SK-N-SH treated with all-trans-retinoic acid at 6 μM for 48 hours (cell line): Measurements from ENCODE around the gene RXRA.

Source experiments
- ATAC-seq: fragments of 200-7000 bp; cut with Tn5 transposase; 3 replicates; pipeline ENCODE4 v1.9.1; 2020; ENCODE audit warnings: mild to moderate bottlenecking, moderate library complexity
- ARNTL ChIP-seq: fragments of 450-650 bp; formaldehyde crosslinking; IDR thresholded peaks from 2 replicates; pipeline ENCODE4 v1.5.0; 2020; ENCODE audit warnings: low read depth, mild to moderate bottlenecking, moderate library complexity, borderline replicate concordance
- BACH2 ChIP-seq: fragments of 250-450 bp; sonication (Bioruptor Pico); IDR thresholded peaks from 2 replicates; pipeline ENCODE4 v1.9.0; 2021; ENCODE audit warnings: mild to moderate bottlenecking, borderline replicate concordance
- CSDC2 ChIP-seq: fragments of 250-450 bp; sonication (Bioruptor Pico); IDR thresholded peaks from 2 replicates; pipeline ENCODE4 v1.5.0; 2020; ENCODE audit warnings: mild to moderate bottlenecking, moderate library complexity
- ESRRG ChIP-seq: fragments of 250-450 bp; sonication (Bioruptor Pico); IDR thresholded peaks from 2 replicates; pipeline ENCODE4 v1.6.1; 2021; ENCODE audit warnings: mild to moderate bottlenecking
- GLIS3 ChIP-seq: fragments of 250-450 bp; sonication (Bioruptor Pico); IDR thresholded peaks from 2 replicates; pipeline ENCODE4 v1.5.0; 2020; ENCODE audit warnings: mild to moderate bottlenecking, moderate library complexity
- ISL1 ChIP-seq: fragments of 250-450 bp; sonication (Bioruptor Pico); IDR thresholded peaks from 2 replicates; pipeline ENCODE4 v2.1.2; 2022; ENCODE audit warnings: mild to moderate bottlenecking, moderate library complexity
- OSR1 ChIP-seq: fragments of 250-450 bp; sonication (Bioruptor Pico); IDR thresholded peaks from 2 replicates; pipeline ENCODE4 v1.8.0; 2022; ENCODE audit warnings: moderate library complexity, mild to moderate bottlenecking, inconsistent platforms
- PPARA ChIP-seq: fragments of 250-450 bp; sonication (Bioruptor Pico); IDR thresholded peaks from 2 replicates; pipeline ENCODE4 v1.5.0; 2020; ENCODE audit warnings: mild to moderate bottlenecking, borderline replicate concordance
- RARB ChIP-seq: fragments of 250-450 bp; sonication (Bioruptor Pico); IDR thresholded peaks from 2 replicates; pipeline ENCODE4 v1.8.0; 2021; ENCODE audit warnings: mild to moderate bottlenecking, moderate library complexity
- SNAI2 ChIP-seq: fragments of 250-450 bp; sonication (Bioruptor Pico); IDR thresholded peaks from 2 replicates; pipeline ENCODE4 v1.5.0; 2020; ENCODE audit warnings: mild to moderate bottlenecking, moderate library complexity
- TCF4 ChIP-seq: fragments of 250-450 bp; sonication (Bioruptor Pico); IDR thresholded peaks from 2 replicates; pipeline ENCODE4 v1.8.0; 2021; ENCODE audit warnings: mild to moderate bottlenecking, moderate library complexity, borderline replicate concordance
- TOX ChIP-seq: fragments of 250-450 bp; sonication (Bioruptor Pico); IDR thresholded peaks from 2 replicates; pipeline ENCODE4 v1.8.0; 2021; ENCODE audit warnings: mild to moderate bottlenecking, moderate library complexity, borderline replicate concordance
- ZC3H10 ChIP-seq: fragments of 250-450 bp; sonication (Bioruptor Pico); IDR thresholded peaks from 2 replicates; pipeline ENCODE4 v1.5.1; 2021; ENCODE audit warnings: mild to moderate bottlenecking, moderate library complexity
- ZFP3 ChIP-seq: fragments of 250-450 bp; sonication (Bioruptor Pico); IDR thresholded peaks from 2 replicates; pipeline ENCODE4 v1.5.0; 2020; ENCODE audit warnings: mild to moderate bottlenecking, moderate library complexity
- ZFP30 ChIP-seq: fragments of 450-650 bp; formaldehyde crosslinking; IDR thresholded peaks from 2 replicates; pipeline ENCODE4 v1.5.0; 2022; ENCODE audit warnings: mild to moderate bottlenecking, moderate library complexity
- ZNF70 ChIP-seq: fragments of 450-650 bp; formaldehyde crosslinking; IDR thresholded peaks from 2 replicates; pipeline ENCODE4 v1.5.0; 2020; ENCODE audit warnings: mild to moderate bottlenecking, moderate library complexity
- ZNF8 ChIP-seq: fragments of 450-650 bp; formaldehyde crosslinking; IDR thresholded peaks from 2 replicates; pipeline ENCODE4 v1.5.0; 2020; ENCODE audit warnings: mild to moderate bottlenecking, moderate library complexity
- TF ChIP-seq, protein P1 (sequence below): fragments of 250-450 bp; sonication (Bioruptor Pico); IDR thresholded peaks from 2 replicates; pipeline ENCODE4 v1.8.0; 2021; ENCODE audit warnings: low read depth, mild to moderate bottlenecking, moderate library complexity, borderline replicate concordance
- TF ChIP-seq, protein P2 (sequence below): fragments of 250-450 bp; sonication (Bioruptor Pico); IDR thresholded peaks from 2 replicates; pipeline ENCODE4 v1.5.0; 2020; ENCODE audit warnings: mild to moderate bottlenecking, moderate library complexity
- TF ChIP-seq, protein P3 (sequence below): fragments of 250-450 bp; sonication (Bioruptor Pico); IDR thresholded peaks from 2 replicates; pipeline ENCODE4 v1.8.0; 2020; ENCODE audit warnings: mild to moderate bottlenecking, moderate library complexity, borderline replicate concordance
- TF ChIP-seq, protein P4 (sequence below): fragments of 250-450 bp; sonication (Bioruptor Pico); IDR thresholded peaks from 2 replicates; pipeline ENCODE4 v1.5.1; 2020; ENCODE audit warnings: low read depth, mild to moderate bottlenecking, moderate library complexity
- TF ChIP-seq, protein P5 (sequence below): fragments of 250-450 bp; sonication (Bioruptor Pico); IDR thresholded peaks from 2 replicates; pipeline ENCODE4 v1.5.1; 2021; ENCODE audit warnings: mild to moderate bottlenecking, moderate library complexity

Gene RXRA

DNA sequence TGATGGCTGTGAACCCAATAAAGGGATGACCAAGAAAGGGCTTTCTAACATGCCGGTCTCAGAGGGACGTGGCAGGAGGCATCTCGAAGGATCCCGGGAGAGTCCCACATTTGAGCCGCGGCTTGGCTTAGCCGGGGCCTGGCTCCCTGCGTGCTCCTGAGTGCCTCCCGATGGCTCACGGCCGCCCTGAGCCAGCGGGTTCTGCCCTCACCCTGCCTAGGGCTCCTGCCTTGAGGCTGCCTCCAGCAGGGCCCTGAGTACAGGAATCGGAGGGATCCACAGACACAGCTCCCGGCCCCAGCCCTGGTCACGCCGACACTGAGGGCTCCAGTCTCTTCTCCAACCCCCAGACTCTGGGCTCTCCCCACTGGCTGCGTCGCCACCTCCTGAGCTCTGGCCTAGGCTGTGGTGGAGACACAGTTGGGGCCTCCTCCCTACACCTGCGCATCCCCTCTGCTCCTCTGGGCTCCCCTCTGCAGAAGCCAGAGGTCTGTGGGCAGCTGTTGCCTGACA, 44.1 kb upstream of the RXRA start:
- no peak; the same call in 2 of the 3 replicates for ATAC-seq
- TF ChIP-seq TOX (CRISPR knock-in tag) (no peak), SNAI2 (CRISPR knock-in tag) (no peak), RARB (CRISPR knock-in tag) (no peak), ZNF70 (CRISPR knock-in tag) (no peak), OSR1 (CRISPR knock-in tag) (no peak), ZNF8 (no peak), ZFP3 (CRISPR knock-in tag) (no peak), ESRRG (CRISPR knock-in tag) (no peak), PPARA (CRISPR knock-in tag) (no peak), ZC3H10 (CRISPR knock-in tag) (no peak), CSDC2 (CRISPR knock-in tag) (no peak), ARNTL (CRISPR knock-in tag) (no peak), GLIS3 (CRISPR knock-in tag) (no peak), TCF4 (no peak)
- TF ChIP-seq, protein P1, sequence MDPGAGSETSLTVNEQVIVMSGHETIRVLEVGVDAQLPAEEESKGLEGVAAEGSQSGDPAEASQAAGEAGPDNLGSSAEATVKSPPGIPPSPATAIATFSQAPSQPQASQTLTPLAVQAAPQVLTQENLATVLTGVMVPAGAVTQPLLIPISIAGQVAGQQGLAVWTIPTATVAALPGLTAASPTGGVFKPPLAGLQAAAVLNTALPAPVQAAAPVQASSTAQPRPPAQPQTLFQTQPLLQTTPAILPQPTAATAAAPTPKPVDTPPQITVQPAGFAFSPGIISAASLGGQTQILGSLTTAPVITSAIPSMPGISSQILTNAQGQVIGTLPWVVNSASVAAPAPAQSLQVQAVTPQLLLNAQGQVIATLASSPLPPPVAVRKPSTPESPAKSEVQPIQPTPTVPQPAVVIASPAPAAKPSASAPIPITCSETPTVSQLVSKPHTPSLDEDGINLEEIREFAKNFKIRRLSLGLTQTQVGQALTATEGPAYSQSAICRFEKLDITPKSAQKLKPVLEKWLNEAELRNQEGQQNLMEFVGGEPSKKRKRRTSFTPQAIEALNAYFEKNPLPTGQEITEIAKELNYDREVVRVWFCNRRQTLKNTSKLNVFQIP (CRISPR knock-in tag) = no peak
- TF ChIP-seq, protein P2, sequence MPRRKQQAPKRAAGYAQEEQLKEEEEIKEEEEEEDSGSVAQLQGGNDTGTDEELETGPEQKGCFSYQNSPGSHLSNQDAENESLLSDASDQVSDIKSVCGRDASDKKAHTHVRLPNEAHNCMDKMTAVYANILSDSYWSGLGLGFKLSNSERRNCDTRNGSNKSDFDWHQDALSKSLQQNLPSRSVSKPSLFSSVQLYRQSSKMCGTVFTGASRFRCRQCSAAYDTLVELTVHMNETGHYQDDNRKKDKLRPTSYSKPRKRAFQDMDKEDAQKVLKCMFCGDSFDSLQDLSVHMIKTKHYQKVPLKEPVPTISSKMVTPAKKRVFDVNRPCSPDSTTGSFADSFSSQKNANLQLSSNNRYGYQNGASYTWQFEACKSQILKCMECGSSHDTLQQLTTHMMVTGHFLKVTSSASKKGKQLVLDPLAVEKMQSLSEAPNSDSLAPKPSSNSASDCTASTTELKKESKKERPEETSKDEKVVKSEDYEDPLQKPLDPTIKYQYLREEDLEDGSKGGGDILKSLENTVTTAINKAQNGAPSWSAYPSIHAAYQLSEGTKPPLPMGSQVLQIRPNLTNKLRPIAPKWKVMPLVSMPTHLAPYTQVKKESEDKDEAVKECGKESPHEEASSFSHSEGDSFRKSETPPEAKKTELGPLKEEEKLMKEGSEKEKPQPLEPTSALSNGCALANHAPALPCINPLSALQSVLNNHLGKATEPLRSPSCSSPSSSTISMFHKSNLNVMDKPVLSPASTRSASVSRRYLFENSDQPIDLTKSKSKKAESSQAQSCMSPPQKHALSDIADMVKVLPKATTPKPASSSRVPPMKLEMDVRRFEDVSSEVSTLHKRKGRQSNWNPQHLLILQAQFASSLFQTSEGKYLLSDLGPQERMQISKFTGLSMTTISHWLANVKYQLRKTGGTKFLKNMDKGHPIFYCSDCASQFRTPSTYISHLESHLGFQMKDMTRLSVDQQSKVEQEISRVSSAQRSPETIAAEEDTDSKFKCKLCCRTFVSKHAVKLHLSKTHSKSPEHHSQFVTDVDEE (CRISPR knock-in tag) = no peak
- TF ChIP-seq, protein P3, sequence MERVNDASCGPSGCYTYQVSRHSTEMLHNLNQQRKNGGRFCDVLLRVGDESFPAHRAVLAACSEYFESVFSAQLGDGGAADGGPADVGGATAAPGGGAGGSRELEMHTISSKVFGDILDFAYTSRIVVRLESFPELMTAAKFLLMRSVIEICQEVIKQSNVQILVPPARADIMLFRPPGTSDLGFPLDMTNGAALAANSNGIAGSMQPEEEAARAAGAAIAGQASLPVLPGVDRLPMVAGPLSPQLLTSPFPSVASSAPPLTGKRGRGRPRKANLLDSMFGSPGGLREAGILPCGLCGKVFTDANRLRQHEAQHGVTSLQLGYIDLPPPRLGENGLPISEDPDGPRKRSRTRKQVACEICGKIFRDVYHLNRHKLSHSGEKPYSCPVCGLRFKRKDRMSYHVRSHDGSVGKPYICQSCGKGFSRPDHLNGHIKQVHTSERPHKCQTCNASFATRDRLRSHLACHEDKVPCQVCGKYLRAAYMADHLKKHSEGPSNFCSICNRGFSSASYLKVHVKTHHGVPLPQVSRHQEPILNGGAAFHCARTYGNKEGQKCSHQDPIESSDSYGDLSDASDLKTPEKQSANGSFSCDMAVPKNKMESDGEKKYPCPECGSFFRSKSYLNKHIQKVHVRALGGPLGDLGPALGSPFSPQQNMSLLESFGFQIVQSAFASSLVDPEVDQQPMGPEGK (CRISPR knock-in tag) = no peak
- TF ChIP-seq, protein P4, sequence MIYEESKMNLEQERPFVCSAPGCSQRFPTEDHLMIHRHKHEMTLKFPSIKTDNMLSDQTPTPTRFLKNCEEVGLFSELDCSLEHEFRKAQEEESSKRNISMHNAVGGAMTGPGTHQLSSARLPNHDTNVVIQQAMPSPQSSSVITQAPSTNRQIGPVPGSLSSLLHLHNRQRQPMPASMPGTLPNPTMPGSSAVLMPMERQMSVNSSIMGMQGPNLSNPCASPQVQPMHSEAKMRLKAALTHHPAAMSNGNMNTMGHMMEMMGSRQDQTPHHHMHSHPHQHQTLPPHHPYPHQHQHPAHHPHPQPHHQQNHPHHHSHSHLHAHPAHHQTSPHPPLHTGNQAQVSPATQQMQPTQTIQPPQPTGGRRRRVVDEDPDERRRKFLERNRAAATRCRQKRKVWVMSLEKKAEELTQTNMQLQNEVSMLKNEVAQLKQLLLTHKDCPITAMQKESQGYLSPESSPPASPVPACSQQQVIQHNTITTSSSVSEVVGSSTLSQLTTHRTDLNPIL (CRISPR knock-in tag) = no peak
- TF ChIP-seq, protein P5, sequence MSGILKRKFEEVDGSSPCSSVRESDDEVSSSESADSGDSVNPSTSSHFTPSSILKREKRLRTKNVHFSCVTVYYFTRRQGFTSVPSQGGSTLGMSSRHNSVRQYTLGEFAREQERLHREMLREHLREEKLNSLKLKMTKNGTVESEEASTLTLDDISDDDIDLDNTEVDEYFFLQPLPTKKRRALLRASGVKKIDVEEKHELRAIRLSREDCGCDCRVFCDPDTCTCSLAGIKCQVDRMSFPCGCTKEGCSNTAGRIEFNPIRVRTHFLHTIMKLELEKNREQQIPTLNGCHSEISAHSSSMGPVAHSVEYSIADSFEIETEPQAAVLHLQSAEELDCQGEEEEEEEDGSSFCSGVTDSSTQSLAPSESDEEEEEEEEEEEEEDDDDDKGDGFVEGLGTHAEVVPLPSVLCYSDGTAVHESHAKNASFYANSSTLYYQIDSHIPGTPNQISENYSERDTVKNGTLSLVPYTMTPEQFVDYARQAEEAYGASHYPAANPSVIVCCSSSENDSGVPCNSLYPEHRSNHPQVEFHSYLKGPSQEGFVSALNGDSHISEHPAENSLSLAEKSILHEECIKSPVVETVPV (CRISPR knock-in tag) = no peak

DNA sequence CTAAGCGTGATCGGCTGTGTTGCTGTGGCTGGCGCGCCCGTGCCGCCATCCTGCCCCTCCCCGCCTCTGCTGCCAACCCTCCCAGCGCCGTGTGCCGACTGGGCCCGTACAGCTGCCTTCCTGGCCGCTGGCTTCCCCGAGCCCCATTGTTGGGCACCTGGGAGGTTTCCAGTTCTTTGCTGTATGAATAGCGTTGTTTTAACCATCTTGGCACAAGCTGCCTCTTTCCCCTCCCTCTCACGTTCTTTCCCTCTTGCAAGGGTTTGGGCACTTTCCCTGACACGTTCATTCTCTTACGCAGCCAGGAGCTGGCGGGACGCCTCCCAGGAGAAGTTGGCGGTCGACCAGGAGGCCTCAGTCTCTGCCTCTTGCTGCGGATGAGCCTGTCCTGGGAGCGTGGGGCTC, 43.1 kb upstream of the RXRA start:
- ATAC-seq = no peak
- TF ChIP-seq RARB (CRISPR knock-in tag) = no peak
- TF ChIP-seq PPARA (CRISPR knock-in tag) = no peak
- TF ChIP-seq ISL1 (CRISPR knock-in tag) = no peak
- TF ChIP-seq, protein P1 (CRISPR knock-in tag) = no peak
- TF ChIP-seq, protein P2 (CRISPR knock-in tag) = no peak
- no peak for TF ChIP-seq BACH2 (CRISPR knock-in tag)
- no peak for TF ChIP-seq SNAI2 (CRISPR knock-in tag)
- TF ChIP-seq ARNTL (CRISPR knock-in tag) = no peak
- TF ChIP-seq ZNF70 (CRISPR knock-in tag) = no peak
- TF ChIP-seq ZFP30 (CRISPR knock-in tag) = no peak
- no peak for TF ChIP-seq TOX (CRISPR knock-in tag)
- TF ChIP-seq OSR1 (CRISPR knock-in tag) = no peak
- TF ChIP-seq ZNF8 = no peak
- TF ChIP-seq, protein P4 (CRISPR knock-in tag) = no peak
- no peak for TF ChIP-seq GLIS3 (CRISPR knock-in tag)
